ENCODE data around the gene USP14. TPM values are rescaled to one million over a fixed set of nuclear protein-coding genes. Genes with fewer than 3 reads are reported as not detected.
"Not testable (repeated sequence)": the region's sequence is repeated elsewhere in the genome, so short reads cannot be mapped to it uniquely, and the experiment has no call there.

USP14 gene
- total RNA-seq, 3 donors from 2014 or later: 109 to 118 (median 115) TPM

DNA sequence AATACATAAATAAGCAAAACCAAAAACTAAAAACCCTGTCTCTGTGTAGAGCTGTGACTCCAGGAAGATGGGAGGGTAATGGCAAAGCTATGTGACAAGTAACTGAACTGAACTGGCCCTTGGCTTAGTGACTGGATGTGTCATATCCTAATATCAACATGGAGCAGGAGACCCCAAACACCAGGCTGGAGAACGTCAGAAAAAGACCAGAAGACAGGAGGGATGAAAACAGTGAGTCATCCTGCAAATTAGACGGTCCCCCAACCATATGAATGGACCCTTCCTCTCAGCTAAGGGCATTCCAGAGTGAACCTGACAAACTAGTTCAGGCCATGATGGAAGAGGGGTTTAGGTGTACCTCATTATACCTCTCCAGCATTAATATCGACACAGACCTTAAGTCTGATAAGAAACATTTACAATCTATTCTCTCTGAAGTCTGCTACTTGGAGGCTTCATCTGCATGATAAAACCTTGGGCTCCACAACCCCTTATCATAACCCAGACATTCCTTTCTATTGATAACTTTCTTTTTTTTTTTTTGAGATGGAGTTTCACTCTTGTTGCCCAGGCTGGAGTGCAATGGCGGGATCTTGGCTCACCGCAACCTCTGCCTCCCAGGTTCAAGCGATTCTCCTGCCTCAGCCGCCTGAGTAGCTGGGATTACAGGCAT lies 15.6 kb upstream of the USP14 start:
- H3K4me1 Mint-ChIP-seq (ENCODE audit: low read depth); H3K4me3 Mint-ChIP-seq; H3K27me3 Mint-ChIP-seq (ENCODE audit: low read depth); ATAC-seq; DNase-seq; H3K36me3 Mint-ChIP-seq (ENCODE audit: insufficient read depth); H3K9me3 Mint-ChIP-seq: not testable (repeated sequence)

DNA sequence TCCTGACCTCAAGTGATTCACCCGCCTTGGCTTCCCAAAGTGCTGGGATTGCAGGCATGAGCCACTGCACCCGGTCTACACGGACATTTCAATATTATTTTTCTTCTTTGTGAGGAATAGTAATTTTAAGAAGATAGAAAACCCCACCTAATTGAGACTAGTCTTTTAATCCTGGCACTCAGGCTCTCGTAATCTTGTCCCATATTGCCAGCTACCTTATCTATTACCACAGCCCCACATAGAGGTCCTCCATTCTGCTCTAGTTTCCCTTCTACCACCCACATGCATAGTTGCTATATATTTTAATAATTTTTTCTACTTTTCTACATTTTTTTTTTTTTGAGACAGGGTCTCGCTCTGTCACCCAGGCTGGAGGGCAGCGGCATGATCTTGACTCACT lies 9.5 kb upstream of the USP14 start:
- DNase-seq (no peak), ATAC-seq (no peak)
- Mint-ChIP-seq H3K9me3 (no peaks in the 10 kb centered on the region), H3K27me3 (ENCODE audit: low read depth) (peaks cover 18% of the 10 kb centered on the region), H3K4me1 (ENCODE audit: low read depth) (no peaks in the 10 kb centered on the region), H3K4me3 (no peak overlapping the region), H3K36me3 (ENCODE audit: insufficient read depth) (no peaks in the 10 kb centered on the region)

DNA sequence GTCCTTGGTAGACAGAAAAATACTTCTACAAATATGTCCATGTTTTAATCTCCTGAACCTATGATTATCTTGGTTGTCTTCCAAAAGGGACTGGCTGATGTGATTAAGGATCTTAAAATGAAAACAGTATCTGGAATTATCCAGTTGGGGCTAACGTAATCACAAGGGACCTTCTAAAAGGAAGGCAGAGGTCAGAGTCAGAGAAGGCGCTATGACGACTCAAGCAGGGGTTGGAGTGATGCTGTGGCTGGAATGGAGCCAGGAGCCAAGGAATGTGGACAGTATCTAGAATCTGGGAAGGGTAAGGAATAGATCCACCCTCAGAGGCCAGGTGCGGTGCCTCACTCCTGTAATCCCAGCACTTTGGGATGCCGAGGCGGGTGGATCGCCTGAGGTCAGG lies 4.2 kb upstream of the USP14 start:
- H3K4me1 Mint-ChIP-seq (ENCODE audit: low read depth): peaks cover 8% of the 10 kb centered on the region
- DNase-seq (no peak), ATAC-seq (no peak)
- H3K27me3 Mint-ChIP-seq (ENCODE audit: low read depth): peaks cover 12% of the 10 kb centered on the region
- no peaks in the 10 kb centered on the region for H3K9me3 Mint-ChIP-seq
- H3K36me3 Mint-ChIP-seq (ENCODE audit: insufficient read depth): no peaks in the 10 kb centered on the region
- H3K4me3 Mint-ChIP-seq: no peak overlapping the region

DNA sequence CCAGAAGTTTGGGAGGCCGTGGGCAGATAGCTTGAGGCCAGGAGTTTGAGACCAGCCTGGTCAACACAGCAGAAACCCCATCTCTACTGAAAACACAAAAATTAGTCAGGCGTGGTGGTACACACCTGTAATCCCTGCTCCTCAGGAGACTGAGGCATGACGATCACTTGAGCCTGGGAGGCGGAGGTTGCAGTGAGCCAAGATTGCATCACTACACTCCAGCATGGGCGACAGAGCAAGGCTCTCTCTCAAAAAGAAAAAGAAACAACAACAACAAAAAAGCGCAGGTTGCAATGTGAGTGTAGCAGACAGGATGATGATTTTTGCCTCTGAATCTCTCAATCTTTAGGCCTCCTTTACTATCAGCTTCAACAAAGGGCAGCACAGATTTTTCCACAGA lies 2.7 kb upstream of the USP14 start:
- H3K4me1 Mint-ChIP-seq (ENCODE audit: low read depth): peaks cover 20% of the 10 kb centered on the region
- H3K4me3 Mint-ChIP-seq: no peak overlapping the region
- H3K36me3 Mint-ChIP-seq (ENCODE audit: insufficient read depth): no peaks in the 10 kb centered on the region
- no peak for ATAC-seq
- H3K27me3 Mint-ChIP-seq (ENCODE audit: low read depth): peaks cover 6% of the 10 kb centered on the region
- H3K9me3 Mint-ChIP-seq: no peaks in the 10 kb centered on the region
- DNase-seq: no peak

DNA sequence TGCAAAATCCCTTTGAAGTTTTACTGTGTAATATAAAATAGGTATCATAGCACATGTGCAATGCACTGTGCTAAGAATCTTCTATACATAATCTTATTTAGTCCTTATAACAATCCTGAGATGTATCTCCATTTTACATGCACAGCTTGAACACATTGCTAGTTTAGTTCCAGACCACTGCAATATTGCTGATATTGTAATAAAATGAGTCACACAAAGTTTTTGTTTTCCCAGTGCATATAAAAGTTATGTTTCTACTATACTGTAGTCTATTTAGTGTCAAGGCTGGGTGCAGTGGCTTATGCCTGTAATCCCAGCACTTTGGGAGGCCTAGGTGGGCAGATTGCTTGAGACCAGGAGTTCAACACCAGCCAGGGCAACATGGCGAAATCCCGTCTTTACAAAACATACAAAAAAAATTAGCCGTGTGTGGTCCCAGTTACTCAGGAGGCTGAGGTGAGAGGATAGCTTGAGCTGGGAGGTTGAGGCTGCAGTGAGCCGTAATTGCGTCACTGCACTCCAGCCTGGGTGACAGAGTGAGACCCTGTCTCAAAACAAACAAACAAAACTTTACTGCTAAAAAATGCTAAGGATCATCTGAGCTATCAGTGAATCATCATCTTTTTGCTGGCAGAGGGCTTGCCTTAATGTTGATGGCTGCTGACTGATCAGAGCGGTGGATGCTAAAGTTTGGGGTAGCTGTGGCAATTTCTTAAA lies 1.7 kb upstream of the USP14 start:
- no peak overlapping the region for H3K4me3 Mint-ChIP-seq
- peaks cover 4% of the 10 kb centered on the region for H3K36me3 Mint-ChIP-seq (ENCODE audit: insufficient read depth)
- ATAC-seq: no peak
- no peak for DNase-seq
- H3K9me3 Mint-ChIP-seq: no peaks in the 10 kb centered on the region
- peaks cover 27% of the 10 kb centered on the region for H3K4me1 Mint-ChIP-seq (ENCODE audit: low read depth)
- peaks cover 6% of the 10 kb centered on the region for H3K27me3 Mint-ChIP-seq (ENCODE audit: low read depth)

DNA sequence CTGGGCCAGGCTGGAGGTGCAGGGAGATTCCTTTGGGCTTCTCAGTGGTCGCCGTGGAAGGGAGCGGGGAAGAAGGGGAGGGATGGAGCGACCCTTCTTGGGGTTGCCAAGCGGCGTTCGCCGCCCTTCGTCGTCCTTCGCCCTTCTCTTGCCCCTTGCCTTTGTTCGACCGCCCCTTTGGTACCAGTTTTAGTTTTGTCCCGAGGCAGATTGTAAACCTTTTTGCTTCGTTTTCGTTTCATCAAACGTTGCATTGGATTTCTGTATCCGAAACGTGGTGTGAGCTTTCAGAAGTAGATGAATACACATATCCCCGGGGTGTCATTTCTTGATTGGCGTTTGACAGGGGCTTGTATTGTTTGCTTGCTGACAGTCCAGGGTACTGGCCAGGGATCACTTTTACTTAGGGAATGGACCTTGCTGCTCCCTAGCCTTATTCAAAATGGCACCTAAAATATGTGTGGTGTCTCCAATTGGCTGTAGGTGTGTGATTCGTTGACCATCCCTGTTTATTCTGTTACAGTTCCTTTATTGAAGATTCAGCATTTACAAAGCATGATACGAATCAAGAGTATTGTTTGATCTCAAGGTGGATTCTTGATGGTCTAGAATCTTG lies 788 bp downstream of the USP14 start:
- DNase-seq (no peak), ATAC-seq (no peak)
- H3K4me3 Mint-ChIP-seq: peak overlapping the region; percentile 97
- H3K4me1 Mint-ChIP-seq (ENCODE audit: low read depth): peaks cover 36% of the 10 kb centered on the region
- no peaks in the 10 kb centered on the region for H3K9me3 Mint-ChIP-seq
- H3K27me3 Mint-ChIP-seq (ENCODE audit: low read depth): no peaks in the 10 kb centered on the region
- H3K36me3 Mint-ChIP-seq (ENCODE audit: insufficient read depth): peaks cover 12% of the 10 kb centered on the region

DNA sequence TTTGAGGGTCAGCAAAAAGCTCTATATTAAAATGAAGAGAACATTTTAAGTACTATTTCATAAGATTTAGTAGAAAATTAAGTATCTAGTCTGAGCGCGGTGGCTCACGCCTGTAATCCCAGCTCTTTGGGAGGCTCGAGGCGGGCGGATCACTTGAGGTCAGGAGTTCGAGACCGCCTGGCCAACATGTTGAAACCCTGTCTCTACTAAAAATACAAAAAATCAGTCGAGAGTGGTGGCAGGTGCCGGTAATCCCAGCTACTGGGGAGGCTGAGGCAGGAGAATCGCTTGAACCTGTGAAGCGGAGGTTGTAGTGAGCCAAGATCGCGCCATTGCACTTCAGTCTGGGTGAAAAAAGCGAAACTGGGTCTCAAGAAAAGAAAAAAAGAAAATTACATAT lies 1.6 kb downstream of the USP14 start:
- no peaks in the 10 kb centered on the region for H3K9me3 Mint-ChIP-seq
- DNase-seq: no peak
- no peak for ATAC-seq
- H3K4me1 Mint-ChIP-seq (ENCODE audit: low read depth): peaks cover 37% of the 10 kb centered on the region
- no peaks in the 10 kb centered on the region for H3K27me3 Mint-ChIP-seq (ENCODE audit: low read depth)
- H3K36me3 Mint-ChIP-seq (ENCODE audit: insufficient read depth): peaks cover 15% of the 10 kb centered on the region
- H3K4me3 Mint-ChIP-seq: peak overlapping the region; percentile 97

DNA sequence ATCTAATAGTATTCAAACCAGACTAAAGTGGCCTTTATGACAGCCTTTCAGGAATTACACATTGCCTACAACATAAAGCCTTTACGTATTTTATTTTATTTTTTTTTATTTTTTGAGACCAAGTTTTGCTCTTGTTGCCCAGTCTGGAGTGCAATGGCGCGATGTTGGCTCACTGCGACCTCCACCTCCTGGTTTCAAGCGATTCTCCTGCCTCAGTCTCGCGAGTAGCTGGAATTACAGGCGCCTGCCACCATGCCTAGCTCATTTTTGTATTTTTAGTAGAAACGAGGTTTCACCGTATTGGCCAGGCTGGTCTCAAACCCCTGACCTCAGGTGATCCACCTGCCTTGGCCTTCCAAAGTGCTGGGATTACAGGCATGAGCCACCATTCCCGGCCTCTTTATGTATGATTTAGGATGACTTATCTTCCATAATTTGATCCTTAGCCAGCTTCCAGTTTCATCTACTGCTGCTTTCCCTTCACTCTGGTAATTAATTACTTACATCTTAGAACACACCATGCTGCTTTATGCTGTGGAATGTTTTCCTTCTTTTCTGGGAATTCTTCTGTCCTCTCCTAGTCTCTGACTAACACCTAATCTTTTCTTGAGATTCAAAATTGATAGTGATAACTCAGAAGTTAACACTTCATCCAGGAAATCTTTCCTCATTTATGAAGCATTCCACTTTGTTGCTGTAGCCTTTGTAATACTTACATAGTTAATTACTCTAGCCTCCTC lies 2.6 kb downstream of the USP14 start:
- Mint-ChIP-seq H3K4me1 (ENCODE audit: low read depth) (peaks cover 39% of the 10 kb centered on the region), H3K27me3 (ENCODE audit: low read depth) (no peaks in the 10 kb centered on the region), H3K4me3 (peak overlapping the region; percentile 54), H3K9me3 (no peaks in the 10 kb centered on the region), H3K36me3 (ENCODE audit: insufficient read depth) (peaks cover 19% of the 10 kb centered on the region)
- ATAC-seq: no peak
- no peak for DNase-seq

DNA sequence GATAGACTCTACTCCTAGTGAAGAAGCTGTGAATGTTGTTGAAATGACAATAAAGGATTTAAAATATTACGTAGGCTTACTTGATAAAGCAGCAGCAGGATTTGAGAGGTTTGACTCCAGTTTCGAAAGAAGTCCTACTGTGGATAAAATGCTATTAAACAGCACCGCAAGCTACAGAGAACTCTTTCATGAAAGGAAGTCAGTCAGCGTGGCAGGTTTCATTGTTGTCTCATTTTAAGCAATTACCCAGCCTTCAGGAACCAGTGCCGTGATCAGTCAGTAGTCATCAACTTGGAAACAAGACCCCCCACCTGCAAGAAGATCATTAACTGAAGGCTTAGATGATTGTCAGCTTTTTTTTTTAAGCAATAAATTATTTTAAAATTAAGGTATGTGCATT lies 14.0 kb downstream of the USP14 start:
- ATAC-seq (no peak), DNase-seq (no peak)
- no peaks in the 10 kb centered on the region for H3K9me3 Mint-ChIP-seq
- no peaks in the 10 kb centered on the region for H3K27me3 Mint-ChIP-seq (ENCODE audit: low read depth)
- H3K4me3 Mint-ChIP-seq: no peak overlapping the region
- peaks cover 10% of the 10 kb centered on the region for H3K4me1 Mint-ChIP-seq (ENCODE audit: low read depth)
- H3K36me3 Mint-ChIP-seq (ENCODE audit: insufficient read depth): peaks cover 24% of the 10 kb centered on the region

DNA sequence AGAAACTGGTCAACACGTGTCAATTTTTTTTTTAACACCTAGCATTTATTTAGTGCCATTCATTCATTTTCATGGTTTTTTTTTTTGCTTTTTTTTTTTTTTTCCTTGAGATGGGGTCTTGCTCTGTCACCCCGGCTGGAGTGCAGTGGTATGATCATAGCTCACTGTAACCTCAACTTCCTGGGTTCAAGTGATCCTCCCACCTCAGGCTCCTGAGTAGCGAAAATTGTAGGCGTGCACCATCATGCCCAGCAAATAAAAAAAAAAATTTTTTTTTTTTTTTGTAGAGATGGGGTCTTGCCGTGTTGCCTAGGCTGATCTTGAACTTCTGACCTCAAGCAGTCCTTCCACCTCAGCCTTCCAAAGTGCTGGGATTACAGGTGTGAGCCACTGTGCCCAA lies 21.1 kb downstream of the USP14 start:
- no peaks in the 10 kb centered on the region for H3K27me3 Mint-ChIP-seq (ENCODE audit: low read depth)
- ATAC-seq: no peak
- no peak for DNase-seq

DNA sequence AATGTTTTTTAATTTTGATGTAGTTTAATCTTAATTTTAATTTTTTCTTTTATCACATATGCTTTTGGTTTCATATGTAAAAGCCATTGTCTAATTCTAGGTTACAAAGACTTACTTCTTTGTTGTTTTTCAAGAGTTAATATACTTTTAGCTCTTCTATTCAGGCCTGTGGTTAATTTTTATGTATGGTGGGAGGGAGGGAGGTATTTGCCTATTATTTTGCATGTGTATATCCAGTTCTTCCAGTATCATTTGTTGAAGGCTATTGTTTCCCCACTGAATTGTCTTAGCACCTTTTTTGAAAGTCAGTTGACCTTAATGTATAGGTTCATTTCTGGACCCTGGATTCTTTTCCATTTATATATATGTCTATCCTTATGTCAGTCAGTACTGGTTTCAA lies 23.4 kb downstream of the USP14 start:
- peaks cover 22% of the 10 kb centered on the region for H3K4me1 Mint-ChIP-seq (ENCODE audit: low read depth)
- no peaks in the 10 kb centered on the region for H3K27me3 Mint-ChIP-seq (ENCODE audit: low read depth)
- peaks cover 32% of the 10 kb centered on the region for H3K36me3 Mint-ChIP-seq (ENCODE audit: insufficient read depth)
- ATAC-seq (no peak), DNase-seq (no peak)
- no peak overlapping the region for H3K4me3 Mint-ChIP-seq
- H3K9me3 Mint-ChIP-seq: no peaks in the 10 kb centered on the region

More for the DNA sequence above, 21.1 kb downstream of the USP14 start:
- Mint-ChIP-seq H3K4me1 (ENCODE audit: low read depth) (peaks cover 31% of the 10 kb centered on the region), H3K4me3 (no peak overlapping the region), H3K36me3 (ENCODE audit: insufficient read depth) (peaks cover 33% of the 10 kb centered on the region), H3K9me3 (no peaks in the 10 kb centered on the region)

DNA sequence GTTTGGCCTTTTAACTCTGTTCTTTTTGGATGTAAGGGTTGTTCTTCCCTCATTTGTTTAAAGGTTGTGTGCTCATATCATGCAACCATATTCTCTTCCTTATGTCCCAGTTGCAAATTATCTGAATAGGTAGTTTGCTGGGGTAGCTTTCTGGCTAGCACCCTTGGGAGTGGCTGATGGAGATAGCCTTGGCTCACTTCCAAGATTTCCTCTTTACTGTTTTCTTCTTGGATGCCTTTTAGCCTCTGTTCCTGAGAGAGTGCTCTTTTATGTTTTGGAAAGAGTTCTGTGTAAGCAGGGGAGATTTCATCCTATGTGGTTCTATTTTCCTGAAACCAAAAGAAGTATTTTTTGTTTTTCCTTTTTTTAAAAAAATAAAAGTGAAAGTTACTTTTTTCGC lies 25.4 kb downstream of the USP14 start:
- H3K9me3 Mint-ChIP-seq: no peaks in the 10 kb centered on the region
- H3K27me3 Mint-ChIP-seq (ENCODE audit: low read depth): no peaks in the 10 kb centered on the region
- peaks cover 21% of the 10 kb centered on the region for H3K4me1 Mint-ChIP-seq (ENCODE audit: low read depth)
- H3K36me3 Mint-ChIP-seq (ENCODE audit: insufficient read depth): peaks cover 37% of the 10 kb centered on the region
- DNase-seq (no peak), ATAC-seq (no peak)
- no peak overlapping the region for H3K4me3 Mint-ChIP-seq

DNA sequence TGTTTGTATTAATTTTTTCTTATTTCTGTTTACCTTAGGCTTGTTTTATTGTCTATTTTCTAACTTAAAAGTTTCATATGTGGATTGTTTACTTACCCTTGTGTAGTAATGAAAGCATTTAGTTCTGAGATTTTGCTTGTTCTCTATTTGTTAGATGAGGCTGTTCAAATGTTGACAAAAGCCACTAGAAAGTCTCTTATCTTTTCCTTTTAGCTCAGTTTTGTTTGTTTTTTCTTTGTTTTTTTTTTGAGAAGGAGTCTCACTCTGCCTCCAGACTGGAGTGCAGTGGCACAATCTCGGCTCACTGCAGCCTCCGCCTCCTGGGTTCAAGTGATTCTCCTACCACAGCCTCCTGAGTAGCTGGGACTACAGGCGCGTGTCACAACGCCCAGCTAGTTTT lies 30.9 kb downstream of the USP14 start:
- Mint-ChIP-seq H3K9me3 (no peaks in the 10 kb centered on the region), H3K4me1 (ENCODE audit: low read depth) (peaks cover 16% of the 10 kb centered on the region), H3K36me3 (ENCODE audit: insufficient read depth) (peaks cover 23% of the 10 kb centered on the region), H3K27me3 (ENCODE audit: low read depth) (no peaks in the 10 kb centered on the region), H3K4me3 (no peak overlapping the region)
- ATAC-seq: no peak
- DNase-seq: no peak

DNA sequence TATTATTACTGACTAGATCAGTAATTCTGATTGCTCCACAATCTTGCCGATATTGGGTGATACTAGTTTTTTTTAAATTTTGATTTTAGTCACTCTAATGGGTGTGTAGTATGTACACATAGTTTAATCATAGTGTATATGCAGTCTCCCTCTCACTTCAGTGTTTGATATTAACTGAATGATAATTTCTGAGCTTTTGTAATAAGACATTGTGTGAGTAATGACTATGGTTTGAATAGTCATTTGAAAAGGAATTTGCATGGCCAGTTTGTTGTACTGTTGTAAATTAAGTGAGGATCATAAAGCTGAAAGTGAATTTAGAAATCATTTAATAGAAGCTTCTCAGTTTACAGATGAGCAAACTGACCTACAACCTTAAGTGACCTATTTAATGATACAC lies 33.4 kb downstream of the USP14 start:
- no peak overlapping the region for H3K4me3 Mint-ChIP-seq

More for the DNA sequence above, 33.4 kb downstream of the USP14 start:
- Mint-ChIP-seq H3K27me3 (ENCODE audit: low read depth) (no peaks in the 10 kb centered on the region), H3K9me3 (no peaks in the 10 kb centered on the region), H3K4me1 (ENCODE audit: low read depth) (peaks cover 16% of the 10 kb centered on the region), H3K36me3 (ENCODE audit: insufficient read depth) (peaks cover 26% of the 10 kb centered on the region)
- DNase-seq: no peak
- no peak for ATAC-seq

Data from activated T-cell treated with anti-CD3 and anti-CD28 coated beads, Interleukin-2, amount 50 U/mL, for 4 hours (primary cell).